Dermis blood vessel endothelial cell (primary cell): Measurements from ENCODE around the gene CYP11A1. TPM values are rescaled to one million over a fixed set of nuclear protein-coding genes. Genes with fewer than 3 reads are reported as not detected.
"Not testable (repeated sequence)": the region's sequence is repeated elsewhere in the genome, so short reads cannot be mapped to it uniquely, and the experiment has no call there.

Source experiments
- DNase-seq: peaks from one replicate; pipeline ENCODE4 v3.0.0; 2010
- total RNA-seq: library from RNA; depleted of rRNA; stranded (reverse); fragments of >200 nt; gene quantifications from 2 replicates; pipeline ENCODE4 v1.2.3, GENCODE V29; 2014

The CYP11A1 gene
- total RNA-seq, 1 donor from 2014 or later, result not detected

DNA sequence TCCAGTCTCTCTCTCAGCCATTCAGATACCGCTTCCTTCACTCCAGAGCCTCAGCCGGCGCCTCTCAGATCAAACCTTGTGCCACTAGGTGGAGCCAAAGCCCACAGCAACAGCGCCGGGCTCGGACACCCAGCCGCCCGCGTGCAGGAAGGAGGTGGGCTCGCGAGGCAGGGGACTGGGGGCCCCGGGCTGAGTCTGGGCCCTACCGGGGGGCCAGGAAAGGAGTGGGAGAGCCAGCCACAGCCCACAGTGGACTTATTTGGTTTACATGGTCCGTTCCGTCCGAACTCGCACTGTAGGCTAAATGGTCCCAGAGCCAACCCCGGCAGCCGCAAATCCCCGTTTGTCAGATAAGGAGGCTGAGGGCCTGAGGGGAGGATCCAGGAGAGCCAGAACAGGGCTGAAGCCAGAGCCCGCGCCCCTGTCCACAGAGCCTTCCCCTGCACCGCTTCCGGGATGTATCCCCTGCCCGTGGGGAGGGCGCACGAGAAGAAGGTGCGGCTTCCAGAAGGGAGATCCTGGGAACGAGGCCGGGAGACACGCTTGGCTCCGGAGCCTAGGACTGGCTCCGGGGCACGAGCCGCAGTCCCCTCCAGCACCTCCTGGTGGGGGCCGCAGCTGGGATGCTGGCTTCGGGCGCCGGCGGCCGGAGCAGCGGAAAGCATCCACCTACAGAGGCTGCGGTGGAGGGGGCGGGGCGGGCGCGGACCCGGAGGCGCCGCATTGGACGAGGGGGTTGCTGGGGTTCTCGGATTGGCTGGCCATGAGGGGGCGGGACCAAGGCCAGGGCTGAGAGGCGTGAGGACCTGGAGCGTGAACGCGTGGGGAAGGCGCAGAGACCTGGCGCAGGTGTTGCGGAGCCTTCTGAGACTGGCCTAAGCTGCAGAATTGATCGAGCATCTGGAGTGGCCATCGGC is 6.5 kb upstream of the CYP11A1 start:
- DNase-seq, result peak; percentile 89

DNA sequence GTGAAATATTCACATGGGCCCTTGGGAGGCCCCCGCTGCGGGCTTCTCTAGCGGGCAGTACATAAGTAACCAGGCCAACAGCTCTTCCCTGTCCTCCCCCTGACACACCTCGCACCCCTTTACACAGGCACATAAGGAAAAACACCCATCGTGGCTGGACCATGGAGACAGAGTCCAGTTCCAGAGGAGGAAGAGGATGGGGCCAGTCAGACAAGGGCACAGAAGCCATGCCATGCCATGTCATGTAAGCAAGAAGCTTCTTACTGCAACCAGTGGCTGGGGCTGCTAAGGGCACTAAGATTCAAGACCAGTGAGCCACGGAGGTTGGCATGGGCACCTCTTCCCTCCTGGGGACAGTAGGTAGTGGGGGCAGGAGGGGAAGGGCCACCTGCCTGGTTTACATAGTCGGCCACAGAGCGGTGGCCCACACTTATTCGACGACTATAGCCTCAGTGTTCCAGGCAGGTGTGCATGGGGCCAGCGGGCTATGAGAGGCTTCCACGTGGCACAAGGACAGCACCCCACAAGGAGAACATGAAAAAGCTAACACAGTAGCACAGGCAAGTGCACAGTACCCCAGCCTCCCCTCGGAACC is 5.7 kb upstream of the CYP11A1 start:
- no peak for DNase-seq

DNA sequence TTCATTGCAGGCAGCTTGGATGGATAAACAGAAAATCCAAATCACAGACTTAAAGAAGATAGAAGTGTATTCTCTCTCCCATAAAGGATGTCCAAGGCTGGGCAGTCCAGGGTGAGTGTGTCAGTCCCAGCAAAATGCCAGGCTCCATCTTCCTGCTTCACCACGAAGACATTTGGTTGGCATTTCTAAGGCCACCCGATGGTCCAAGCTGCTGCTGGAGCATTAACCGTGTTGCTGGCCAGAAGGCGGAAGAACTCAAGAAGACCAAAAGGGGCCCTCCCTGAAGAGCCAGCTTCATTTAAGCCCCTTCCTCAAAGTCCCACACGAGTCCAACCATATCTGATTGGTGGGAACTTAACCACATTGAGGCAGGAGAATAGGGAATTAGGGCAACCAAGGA is 3.0 kb upstream of the CYP11A1 start:
- DNase-seq, result no peak

DNA sequence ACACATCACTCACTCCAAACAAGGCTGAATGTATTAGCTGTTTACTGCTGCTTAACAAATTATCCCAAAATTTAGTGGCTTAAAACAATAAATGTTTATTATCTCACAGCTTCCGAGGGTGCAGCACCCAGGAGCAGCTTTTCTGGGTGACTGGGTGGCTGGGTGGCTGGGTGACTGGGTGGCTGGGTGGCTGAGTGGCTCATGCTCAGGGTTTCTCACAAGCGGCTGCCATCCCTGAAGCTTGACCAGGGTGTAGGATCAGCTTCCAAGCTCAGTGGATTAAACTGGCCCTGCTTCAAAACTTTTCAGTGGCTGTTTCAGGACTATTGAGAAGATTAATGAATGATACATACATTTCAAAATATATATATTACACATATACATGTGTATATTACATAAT is 2.3 kb upstream of the CYP11A1 start:
- no peak for DNase-seq

DNA sequence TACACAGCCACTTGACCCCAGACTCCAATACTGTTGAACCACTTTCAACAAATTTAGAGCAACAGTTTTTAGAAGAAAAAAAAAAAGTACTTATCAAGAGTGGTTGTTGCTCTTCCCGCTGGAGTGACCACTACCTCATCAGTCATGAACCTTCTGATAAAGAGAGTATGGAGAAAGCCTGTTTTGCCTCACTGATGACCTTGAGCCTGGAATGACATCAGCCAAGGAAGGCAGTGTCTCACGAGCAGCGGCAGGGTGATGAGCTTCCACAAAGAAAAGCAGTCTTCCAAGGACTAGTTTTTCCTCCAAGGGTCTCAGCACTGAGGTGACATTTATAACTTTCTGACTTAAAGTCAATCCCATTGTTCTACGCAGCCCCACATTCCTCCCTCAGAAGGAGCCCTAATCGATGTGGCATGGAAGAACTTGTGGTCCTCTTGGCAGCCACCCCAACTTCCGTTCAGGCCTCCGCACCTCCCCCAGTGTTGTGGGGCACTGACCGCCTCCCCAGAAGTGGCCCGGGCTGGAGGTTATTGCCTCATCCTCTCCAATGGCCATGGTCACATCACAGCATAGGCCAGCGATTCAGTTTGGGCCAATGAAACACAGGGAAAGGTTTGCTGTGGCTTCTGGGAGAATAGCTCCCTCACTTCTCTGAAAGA is 1.8 kb upstream of the CYP11A1 start:
- DNase-seq, result no peak

DNA sequence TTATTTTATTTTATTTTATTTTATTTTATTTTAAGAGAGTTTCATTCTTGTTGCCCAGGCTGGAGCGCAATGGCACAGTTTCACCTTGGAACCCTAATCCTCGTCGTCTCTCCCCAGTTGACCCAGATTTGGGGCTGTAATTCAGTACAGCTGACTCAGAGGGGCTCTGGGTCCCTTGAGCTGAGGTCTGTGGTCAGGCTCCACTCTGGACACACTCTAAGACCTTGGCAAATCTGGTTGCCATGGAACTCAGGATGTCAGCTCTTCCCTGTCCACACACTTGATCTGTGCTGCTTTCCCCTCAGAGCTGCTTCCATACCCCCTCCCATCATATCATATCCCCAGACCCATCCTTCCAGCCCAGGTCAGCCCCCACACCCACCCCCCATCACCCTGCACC is 675 bp upstream of the CYP11A1 start:
- no peak for DNase-seq

DNA sequence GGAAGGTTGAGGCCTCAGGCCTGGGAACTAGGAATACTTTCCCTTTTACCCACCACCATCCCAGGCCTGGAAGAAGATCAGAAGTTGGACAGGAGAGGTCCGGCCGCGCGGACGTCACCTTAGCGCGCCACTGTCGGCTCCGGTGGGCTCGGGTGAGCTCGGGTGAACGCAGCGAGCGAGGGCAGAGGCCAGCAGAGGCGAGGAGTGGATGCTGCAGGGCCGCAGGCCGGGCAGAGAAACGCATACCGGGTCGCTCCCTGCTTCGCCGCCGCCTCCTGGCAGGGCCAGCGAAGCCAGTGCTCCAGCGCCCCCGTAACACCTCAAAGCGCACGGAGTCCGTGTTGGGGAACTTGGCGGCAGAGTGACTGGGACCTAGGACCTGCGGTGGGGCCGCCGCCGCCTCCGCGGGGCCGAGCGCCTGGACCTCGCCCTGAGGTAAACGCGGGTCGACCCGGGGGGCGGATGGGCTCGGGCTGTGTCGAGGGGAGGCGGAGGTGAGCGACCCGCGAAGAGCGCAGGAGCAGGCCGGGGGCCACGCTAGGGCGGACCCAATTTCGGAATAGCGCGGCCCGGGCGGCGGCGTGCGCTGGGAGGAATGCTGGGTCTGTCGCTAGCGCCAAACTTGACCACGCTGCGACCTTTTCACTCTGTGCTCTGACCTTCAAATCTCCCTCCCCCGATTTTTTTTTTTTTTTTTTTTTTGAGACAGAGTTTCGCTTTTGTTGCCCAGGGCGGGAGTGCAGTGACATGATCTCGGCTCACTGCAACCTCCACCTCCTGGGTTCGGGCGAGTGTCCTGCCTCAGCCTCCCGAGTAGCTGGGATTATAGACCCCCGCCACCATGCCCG is 1.6 kb downstream of the CYP11A1 start:
- DNase-seq, result peak; percentile 72

DNA sequence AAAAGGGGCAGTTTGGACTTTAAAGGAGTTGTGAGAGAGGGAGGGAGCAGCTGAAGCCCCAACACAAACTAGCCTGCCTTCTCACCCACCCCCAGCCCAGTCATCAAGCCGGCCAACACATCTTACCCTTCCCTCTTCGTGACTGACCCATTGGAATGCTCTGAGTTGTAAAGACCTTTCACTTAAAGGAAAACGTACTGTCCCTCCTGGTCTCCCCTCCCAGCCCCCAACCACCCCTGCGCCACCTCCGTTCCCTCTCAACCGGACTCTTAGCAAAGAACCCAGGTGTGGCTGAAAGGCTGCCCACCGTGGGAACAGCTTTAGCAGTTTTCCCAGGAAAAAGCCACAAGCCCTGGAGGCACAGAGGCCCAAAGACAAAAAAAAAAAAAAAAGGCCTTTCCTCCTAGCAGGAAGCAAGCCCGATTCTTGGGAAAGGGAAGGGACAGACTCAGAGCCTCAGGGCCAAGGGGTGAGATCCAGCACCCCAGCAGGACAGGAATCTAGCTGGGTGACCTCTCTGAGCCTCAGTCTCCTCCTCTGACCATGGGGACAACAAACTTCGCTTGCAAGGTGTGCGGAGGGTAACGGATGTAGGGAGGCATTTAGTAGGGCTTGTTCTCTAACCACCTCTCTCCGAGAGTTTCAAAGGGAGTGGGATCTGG is 2.4 kb downstream of the CYP11A1 start:
- DNase-seq, result no peak

DNA sequence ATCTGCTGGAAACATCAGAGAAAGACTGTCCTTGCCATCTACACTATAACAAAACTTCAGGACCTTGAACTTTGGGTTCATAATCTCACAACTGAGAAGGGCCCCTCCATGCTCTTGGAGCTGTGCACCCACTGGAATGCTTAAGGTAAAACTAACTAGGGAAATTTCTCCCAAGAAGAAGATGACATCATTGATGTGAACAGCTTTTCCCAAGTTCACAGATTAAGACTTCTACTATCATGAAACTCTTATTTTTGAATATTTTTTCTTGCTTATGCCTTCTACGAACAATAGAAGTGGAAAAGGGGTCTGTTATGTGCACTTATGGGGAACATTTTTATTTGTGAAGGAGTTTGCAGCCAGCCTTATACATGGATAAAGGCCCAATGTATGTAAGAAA is 5.0 kb downstream of the CYP11A1 start:
- DNase-seq, result no peak

DNA sequence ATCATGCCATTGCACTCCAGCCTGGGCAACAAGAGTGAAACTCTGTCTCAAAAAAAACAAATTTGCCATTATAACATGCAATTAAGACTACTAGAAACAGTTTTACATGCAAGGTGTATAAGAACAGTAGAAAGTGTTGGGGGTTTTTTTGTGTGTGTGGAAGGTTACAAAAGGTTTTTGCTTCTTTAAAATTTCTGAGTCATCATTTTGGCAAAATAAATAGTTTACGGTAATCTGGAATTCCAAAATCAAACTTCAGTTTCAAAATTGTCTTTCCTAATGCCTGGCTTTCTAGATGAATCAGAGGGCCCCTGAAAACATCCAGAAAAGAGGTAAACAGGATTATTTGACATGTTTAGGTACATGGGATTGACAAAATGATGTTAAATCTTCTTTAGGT is 6.6 kb downstream of the CYP11A1 start:
- DNase-seq, result not testable (repeated sequence)

DNA sequence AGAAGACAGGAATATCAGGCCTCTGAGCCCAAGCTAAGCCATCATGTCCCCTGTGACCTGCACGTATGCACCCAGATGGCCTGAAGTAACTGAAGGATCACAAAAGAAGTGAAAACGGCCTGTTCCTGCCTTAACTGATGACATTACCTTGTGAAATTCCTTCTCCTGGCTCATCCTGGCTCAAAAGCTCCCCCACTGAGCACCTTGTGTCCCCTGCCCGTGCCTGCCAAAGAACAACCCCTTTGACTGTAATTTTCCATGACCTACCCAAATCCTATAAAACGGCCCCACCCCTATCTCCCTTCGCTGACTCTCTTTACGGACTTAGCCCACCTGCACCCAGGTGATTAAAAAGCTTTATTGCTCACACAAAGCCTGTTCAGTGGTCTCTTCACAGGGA is 8.1 kb downstream of the CYP11A1 start:
- not testable (repeated sequence) for DNase-seq

DNA sequence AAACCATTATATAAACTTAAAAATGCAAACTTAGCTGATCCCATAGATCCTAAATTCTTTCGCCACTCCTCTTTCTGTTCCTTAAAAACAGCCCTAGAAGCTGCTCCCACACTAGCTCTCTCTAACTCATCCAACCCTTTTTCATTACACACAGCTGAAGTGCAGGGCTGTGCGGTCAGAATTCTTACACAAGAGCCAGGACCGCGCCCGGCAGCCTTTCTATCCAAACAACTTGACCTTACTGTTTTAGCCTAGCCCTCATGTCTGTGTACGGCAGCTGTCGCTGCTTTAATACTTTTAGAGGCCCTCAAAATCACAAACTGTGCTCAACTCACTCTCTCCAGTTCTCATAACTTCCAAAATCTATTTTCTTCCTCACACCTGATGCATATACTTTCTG is 9.9 kb downstream of the CYP11A1 start:
- DNase-seq, result not testable (repeated sequence)

DNA sequence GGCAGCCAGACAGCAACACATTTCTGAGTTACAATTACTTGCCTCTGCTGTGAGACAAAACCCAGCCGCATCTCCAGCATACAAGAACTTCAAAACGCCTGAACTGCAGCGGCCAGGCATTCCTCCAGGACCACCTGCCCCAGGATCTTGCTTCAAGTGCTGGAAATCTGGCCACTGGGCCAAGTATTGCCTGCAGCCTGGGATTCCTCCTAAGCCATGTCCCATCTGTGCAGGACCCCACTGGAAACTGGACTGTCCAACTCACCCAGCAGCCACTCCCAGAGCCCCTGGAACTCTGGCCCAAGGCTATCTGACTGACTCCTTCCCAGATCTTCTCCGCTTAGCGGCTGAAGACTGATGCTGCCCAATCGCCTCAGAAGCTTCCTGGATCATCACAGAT is 11.4 kb downstream of the CYP11A1 start:
- DNase-seq, result not testable (repeated sequence)

DNA sequence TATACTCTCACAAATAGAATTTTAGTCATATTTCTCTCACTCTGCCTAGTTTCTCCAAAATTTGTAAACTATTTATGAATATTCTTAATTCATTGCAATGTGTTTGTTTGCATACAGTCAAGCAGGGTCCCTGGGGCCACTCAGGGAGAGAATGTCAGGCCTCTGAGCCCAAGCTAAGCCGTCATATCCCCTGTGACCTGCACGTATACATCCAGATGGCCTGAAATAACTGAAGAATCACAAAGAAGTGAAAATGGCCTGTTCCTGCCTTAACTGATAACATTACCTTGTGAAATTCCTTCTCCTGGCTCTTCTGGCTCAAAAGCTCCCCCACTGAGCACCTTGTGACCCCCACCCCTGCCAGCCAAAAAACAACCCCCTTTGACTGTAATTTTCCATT is 13.5 kb downstream of the CYP11A1 start:
- DNase-seq, result not testable (repeated sequence)

DNA sequence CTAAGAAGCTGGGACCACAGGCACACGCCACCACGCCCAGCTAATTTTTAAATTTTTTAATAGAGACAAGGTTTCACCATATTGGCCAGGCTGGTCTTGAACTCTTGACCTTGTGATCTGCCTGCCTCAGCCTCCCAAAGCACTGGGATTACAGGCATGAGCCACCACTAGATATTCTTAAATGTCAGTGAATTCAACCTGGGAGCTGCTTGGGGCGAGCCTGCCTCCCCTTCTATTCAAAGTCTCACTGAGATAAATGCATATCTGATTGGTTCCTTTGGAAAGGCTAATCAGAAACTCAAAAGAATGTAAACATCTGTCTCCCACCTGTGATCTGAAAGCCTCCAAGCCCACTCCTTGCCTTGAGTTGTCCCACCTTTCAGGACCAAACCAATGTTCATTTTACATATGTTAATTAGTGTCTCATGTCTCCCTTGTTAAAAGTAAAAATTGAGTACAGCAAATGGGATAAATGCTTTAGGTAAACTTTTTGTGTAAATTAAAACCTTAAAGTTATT is 15.0 kb downstream of the CYP11A1 start:
- no peak for DNase-seq

DNA sequence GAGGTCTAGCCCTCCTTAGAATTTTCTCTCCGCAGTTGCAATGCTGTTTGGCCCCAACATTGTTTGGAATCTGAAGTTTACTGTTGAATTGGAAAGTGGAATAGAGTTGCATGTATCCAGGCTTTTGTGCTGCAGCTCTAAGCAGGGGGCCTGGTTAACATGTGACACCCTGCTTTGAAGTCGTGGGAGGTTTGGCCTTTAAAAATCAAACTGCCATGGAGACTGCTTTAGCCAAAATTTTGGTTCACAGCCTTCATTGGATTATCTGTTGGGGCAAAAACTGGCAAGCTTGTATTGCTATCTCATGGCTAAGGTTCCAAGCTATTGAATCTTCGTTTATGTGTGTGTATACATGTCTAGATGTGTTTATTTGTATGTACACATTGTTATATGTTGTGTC is 15.8 kb downstream of the CYP11A1 start:
- DNase-seq, result no peak

DNA sequence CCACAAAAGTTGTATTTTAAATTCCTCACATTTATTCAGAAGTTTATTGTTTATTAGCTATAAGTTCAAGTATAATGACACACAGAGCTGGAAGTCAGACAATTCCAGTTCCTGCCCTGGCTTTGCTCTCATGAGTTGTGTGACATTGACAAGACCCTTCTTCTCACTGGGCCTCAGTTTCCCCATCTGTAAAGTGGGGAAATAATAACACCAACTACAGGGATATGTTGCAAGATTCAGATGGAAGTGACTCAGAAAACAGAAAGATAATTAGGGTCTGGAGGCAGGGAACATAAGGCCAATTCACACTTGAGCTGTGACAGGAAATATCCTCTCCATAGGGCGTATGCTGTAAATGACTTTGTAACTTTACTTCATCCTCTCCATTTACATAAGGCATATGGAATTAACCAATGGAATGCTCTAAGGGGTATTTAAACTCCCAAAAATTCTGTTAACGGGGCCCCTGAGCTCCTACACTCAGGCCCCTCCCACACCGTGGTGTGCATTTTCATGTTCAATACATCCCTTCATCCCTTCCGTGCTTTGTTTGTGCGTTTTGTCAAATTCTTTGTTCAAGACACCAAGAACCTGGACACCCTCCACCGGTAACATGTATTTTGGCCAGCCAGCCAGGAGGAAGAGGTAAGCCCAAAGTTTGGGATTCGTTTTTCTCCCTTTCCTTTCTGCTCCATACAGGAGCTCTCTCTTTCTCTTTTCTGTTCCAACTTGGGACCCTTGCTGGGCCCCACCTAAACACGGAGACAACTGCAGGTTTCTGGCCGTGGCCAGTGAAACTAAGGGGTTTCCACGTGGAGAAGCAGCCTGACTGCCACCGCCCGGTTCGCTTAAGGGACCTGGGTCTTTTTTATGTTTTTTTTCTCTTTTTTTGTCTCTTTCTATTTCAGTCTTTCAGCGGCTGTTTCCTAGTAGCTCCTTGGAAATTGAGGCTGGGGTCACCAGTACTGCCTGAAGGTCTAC is 16.9 kb downstream of the CYP11A1 start:
- DNase-seq, result no peak

DNA sequence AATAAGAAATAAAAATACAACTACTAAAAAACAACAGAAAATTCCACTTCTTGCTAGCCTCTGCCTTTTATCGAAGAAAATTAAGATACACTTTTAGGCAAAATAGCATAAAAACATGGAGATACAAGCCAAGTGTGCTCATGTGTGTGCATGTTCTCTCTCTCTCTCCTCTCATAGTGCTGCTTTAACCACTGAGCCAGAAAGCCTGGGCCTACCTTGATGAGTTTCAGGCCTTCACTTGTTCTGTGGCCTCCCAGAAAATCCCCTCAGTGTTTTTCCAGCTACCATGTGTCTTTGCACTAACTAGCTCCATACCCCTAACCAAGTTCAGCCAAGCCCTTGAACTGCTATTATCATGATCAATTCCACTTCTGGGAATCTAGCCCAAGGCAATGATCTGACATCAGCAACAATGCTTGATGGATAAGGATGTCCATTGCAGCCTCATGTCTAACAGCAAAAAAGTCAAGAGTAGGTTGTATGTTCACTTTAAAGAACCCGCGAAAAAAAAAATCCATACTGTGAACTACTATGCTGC is 18.1 kb downstream of the CYP11A1 start:
- no peak for DNase-seq

DNA sequence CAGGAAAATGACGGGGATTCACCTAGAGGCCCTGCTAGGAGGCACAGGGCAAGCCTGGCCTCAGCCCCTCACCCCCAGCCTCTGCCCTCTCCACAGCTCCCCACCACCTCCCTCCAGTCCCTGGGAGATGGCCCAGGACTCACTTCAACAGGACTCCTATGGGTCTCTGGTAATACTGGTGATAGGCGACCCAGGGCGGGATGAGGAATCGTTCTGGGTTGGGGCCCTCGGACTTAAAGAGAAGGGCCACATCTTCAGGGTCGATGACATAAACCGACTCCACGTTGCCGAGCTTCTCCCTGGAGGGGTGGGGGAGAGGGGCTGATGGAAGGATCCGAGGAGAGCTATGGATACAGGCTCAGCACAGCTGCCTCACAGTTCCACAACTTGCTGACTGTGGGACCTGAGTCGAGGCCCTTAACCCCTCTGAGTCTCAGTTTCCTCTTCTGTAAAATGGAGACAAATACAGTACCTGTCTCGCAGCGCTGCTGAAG is 19.6 kb downstream of the CYP11A1 start:
- no peak for DNase-seq

DNA sequence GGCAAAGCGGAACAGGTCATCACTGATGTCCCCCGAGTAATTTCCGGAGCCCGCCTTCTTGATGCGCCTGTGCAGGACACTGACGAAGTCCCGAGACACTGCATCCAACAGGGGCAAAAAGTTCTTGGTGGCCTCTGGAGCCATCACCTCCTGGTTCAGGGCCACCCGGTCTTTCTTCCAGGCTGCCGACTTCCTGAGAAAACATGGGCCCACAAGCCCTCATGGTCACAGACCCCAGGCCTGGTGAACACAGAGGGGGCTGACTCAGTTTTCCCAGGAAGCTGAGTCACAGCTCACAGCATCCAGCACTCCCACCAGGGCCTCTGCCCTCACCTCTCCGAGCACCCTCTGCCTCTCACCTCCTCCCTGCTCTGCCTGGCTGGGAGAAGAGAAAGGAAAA is 22.4 kb downstream of the CYP11A1 start:
- peak; percentile 46 for DNase-seq
